Measurements from ENCODE around the gene TTC28.

Gene TTC28

DNA sequence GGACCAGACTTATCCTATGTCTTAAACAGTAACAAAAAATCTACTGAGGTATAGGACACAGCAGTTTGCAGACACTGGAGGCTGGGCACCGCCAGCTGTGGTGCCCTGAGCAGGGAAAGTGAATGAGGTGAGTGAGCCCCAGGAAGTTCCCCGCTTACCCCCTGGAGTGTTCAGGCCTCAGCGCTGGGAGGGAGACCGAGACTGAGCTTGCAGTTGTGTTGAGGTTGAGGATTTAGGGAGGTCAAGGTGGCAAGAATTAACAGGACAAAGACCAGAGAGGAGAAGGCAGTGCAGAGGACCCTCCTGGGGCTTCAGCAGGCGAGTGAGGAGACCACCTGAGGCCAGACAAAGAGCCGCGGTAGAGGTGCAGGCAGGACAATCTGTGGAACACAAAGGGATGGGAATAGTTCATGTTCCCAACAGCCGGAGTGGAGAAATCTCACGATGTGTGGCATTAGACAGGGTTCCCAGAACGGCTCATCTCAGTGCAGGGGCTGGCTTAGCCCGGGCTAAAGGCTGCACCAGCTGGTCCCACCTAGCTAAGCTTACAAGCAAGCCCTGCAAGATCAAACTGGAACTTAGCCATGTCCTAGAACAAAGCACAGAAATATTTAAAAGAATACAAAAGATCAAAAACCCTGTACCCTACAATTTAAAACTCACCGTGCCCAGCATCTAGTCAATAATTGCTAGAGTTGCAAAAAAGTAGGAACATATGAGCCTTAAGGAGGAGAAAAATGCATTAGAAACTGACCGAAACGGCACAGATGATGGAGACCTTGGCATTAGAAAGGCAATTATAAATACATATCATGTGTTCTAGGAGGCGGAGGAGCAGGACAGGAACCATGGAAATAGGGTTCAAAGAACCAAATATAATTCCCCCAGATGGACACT lies 713.2 kb downstream of the TTC28 start:
- no peak for DNase-seq (ENCODE audit: low read depth)

DNA sequence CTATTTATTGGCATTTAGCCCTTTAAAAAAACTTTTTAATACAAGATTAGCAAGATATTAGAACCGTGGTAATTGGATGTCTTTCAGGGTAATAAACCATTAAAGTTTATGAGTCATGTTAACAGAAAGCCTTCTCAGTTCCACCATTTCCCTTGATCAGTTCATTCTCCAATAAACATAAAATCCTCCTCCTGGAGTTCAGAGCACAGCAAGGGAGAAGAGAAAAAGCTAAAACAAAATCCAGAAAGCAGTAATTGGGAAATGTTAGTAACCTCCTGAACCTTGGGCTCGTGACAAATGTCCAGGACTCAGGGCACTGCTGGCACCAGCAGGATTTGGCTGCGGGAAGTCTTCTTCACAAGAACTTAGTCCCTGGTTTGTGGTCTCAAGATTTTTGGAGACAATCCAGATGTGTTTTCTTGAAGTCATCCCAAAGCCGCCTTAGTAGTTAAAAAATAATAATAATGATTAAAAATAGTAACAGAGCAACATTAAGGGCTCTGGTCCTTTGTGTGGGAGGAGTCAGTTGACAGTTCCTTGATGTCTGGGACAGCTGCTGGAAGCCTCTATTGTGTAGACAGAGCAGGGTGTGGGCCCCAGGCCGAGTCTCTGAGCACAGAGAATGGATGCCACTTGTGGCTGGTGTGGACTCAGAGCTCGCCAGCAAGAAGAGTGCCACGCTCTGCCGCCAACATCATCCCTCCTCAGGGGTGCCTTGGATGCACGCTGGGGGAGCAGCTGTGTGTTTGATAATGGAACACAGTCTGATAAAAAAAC lies 717.2 kb downstream of the TTC28 start:
- no peak for DNase-seq (ENCODE audit: low read depth)

DNA sequence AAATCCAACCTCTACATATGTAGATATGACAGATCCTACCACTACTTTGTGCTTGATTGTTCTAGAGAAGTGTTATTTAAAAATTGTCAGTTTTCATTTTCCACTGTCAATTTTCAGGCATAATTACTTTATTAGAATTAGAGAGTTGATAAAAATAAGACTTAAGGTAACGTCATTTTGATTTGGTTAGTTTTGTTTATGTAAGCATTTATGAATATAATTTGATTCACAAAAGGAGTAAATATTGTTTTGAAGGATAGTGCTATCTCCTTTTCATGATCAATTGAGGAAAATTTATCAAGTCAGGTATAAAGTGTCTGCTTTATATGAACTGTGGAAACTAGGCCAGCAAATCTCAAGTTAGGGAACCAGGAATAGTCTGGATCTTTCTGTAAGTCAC lies 718.0 kb downstream of the TTC28 start:
- DNase-seq (ENCODE audit: low read depth) = no peak

DNA sequence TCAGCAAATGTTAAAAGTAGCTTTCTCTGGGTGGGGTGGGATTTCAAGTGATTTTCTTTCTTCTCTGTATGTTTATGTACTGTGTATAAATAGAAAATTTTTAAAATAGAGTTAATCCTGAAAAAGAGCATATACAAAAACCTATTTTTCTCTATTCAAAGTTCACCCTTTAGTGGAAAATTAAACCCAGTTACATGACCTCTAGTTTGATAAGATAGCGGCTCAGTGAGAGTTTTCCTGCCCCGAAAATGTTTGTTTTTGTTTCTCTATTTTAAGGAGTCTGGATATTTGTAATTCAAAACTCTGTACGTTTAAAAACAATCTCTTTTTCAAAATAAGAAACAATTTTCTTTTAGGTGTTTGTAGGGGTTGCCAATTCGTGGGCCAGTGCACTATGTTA lies 718.5 kb downstream of the TTC28 start:
- no peak for DNase-seq (ENCODE audit: low read depth)

DNA sequence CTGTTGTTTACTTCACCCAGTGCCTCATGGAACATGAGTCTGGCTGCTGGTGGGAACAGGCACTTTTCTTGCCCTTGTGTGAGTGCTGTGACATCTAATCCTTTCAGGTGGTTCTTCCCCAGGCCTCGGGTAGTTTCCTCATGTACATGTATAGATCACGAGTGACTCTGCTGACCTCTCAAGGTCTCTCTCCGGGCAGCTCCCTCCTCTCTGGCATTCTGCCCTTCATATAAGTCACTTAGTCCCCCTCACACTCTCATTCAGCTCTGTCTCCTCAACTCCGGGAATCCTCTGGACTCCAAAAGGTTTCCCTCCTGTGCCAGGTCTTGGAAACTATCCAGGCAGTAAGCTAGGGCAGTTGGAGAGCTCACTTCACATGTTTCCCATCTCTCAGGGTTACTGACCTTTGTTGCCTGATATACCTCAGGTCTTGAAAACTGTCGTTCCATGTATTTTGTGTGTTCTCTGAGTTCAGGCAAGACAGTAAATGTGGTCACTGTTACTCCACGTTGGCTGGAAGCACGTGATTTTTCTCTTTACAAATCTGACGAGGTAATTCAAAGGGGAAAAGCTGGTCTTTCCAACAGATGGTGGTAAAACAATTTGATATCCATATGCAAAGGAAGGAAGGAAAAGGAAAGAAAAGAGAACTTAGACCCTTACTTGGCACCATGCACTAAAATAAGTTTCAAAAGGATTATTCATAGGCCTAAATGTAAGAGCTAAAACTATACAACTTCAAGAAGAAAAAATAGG lies 720.1 kb downstream of the TTC28 start:
- no peak for DNase-seq (ENCODE audit: low read depth)

DNA sequence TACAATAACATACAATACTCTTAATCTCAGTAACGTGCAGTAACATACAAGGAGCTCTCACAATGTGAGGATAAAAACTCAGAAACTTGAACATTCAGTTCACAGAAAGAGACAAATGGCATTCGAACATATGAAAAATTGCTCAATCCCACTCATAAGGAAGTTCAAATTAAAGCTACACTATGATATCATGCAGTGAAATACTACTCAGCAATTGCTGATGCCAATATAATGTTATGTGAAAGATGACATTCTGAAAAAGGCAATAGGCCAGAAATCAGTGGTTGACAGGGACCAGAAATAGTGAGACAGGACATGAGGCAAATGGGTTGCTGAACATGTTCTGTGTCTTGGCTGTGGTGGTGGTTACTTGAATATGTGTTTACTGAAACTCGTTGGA lies 726.9 kb downstream of the TTC28 start:
- no peak for DNase-seq (ENCODE audit: low read depth)

DNA sequence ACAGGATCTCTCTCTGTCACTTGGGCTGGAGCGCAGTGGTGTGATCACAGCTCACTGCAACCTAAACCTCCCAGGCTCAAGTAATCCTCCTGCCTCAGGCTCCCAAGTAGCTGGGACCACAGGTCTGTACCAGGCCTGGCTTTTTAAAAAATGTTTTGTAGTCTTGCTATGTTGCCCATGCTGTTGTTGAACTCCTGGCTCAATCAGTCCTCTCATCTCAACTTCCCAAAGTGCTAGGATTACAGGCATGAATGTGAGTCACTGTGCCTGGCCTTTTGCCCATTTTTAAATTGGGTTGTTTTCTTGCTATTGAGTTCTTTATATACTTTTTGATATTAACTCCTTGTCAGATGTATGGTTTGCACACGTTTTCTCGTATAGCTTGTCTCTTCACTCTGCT lies 727.5 kb downstream of the TTC28 start:
- DNase-seq (ENCODE audit: low read depth) = no peak

DNA sequence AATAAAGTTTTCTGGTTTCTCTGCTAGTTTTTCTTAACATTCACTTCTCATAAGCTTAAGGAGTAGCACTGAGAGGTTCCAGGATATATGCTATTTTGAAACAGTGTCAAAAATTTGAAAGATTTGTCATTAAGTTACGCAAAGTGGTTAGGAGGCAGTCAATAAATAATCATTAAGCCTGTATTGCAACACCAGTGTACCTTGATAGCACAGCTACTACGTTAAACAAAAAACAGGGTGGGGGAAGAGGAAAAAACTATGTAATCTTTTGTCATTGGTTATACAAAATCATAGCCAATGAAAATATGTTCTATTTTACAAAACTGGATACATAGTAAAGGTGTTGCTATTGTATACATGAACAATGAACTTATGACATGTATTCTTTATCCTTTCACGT lies 730.2 kb downstream of the TTC28 start:
- DNase-seq (ENCODE audit: low read depth) = no peak

DNA sequence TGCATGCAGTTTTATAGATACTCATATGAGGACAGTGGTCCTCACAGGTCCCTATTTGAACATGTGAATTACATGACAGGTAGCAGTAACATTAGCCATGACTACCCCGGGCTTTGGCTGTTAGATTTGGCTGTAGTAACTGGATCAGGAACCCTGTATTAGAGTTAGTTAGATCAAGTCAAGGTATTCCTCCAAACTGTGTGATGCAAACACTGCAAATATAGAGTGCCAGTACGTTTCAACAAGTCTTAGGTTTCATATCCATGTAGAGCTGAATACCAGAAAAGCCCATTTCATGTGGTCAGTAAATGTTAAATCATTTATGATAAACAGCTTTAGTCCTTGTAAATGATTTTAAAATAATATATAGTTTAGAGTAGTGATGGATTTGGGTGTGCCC lies 731.1 kb downstream of the TTC28 start:
- no peak for DNase-seq (ENCODE audit: low read depth)

DNA sequence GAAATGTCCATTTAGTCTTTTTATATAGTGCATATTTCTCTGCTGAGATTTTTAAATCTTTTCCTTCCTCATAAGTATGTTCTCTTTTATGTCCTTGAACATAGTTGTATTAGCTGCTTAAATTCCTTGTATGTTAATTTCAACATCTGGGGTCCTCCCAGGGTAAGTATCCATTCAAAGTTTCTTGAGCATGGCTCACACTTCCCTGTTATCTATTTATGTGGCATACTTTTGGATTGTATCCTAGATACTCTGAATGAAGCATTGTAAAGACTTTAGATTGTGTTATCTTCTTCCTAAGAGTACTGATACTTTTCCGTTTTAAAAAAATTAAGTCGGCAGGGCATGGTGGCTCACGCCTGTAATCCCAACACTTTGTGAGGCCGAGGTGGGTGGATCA lies 732.2 kb downstream of the TTC28 start:
- no peak for DNase-seq (ENCODE audit: low read depth)

DNA sequence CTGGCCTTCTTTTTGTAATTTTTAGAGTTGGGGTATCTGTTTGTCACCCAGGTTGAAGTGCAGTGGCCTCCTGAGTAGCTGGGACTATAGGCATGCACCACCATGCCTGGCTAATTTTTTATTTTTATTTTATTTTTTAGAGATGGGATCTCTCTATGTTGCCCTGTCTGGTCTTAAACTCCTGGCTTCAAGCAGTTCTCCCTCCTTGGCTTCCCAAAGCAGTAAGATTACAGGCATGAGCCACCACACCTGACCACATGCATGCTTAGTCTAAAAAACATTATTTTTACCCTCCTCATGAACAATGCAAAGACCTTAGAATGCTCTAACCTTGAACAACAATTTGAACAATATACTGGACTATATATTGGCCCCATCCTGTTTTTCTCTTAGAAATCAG lies 738.5 kb downstream of the TTC28 start:
- no peak for DNase-seq (ENCODE audit: low read depth)

DNA sequence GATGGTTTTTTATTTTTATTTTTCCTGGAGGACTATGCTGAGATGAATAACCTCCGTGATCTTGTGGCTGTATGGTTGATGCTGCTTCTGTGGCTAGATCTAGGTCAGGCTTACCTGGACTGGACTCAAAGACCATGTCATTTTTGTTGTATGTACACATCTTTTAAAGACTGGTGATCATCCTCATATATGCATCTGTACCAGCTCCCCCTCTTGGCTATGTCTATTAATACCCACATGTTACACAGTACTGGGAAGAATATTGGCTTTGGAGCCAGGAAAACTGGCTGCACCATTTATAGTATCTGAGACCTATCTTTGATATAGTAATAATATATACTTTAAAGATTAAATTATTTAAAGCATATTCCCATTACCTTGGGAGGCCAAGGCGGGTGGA lies 742.2 kb downstream of the TTC28 start:
- DNase-seq (ENCODE audit: low read depth) = no peak

DNA sequence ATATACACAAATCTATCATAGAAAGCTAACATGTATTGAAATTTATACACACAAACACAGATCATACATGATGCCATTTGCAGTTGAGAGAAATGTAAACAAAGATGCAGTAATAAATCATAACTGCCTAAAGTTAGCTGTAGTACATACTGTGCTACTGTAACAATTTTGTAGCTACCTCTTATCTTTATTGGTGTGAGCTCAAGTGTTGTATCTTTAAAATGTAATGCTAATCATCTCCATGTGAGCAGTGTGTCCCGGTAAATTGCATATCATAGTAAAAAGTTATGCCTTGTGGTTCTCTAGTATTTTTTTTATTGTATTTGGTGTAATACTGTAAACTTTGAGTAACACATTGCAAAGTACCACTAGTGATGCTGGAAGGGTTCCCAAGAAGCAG lies 743.7 kb downstream of the TTC28 start:
- no peak for DNase-seq (ENCODE audit: low read depth)

DNA sequence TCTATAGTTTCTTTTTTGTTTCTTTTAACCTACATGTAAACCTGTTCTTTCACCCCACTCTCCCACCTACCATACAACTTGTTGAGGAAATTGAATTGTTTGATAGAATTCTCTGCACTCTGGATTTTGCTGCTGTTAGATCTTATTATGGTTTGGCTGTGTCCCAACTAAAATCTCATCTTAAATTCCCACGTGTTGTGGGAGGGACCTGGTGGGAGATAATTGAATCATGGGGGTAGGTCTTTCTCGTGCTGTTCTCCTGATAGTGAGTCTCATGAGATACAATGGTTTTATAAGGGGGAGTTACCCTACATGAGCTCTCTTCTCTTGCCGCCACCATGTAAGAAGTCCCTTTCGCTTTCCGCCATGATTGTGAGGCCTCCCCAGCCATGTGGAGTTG lies 745.6 kb downstream of the TTC28 start:
- no peak for DNase-seq (ENCODE audit: low read depth)

DNA sequence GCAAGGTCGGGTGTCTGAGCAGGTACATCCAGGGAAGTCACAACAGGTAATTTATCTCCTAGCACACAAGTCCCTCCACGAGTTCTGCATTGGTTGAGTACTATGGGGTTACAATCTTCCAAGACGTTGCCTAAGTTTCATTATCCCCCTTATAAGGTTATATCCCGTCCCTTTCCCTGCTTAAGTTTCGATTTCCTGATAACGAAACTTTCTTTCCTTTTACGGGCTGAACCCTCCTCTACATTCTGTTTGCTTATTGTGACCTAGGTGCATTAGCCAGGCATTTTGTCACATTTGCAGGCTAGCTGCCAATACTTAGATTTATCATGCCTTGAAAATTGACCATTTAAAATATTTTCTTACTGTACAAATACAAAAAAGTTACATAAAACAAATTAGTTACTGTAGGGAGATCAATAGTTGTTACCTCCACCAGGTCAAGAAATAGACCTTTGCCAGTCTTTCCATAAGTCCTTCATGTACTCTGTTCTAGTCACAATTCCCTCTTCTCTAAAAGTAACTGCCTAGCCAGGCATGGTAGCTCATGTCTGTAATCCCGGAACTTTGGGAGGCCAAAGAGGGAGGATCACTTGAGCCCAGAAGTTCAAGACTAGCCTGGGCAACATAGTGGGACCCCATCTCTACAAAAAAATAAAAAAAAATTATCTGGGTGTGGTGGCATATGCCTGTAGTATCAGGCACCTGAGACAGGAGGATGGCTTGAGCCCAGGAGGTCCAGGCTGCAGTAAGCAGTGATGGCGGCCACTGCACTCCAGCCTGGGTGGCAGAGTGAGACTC lies 746.3 kb downstream of the TTC28 start:
- DNase-seq (ENCODE audit: low read depth) = no peak

DNA sequence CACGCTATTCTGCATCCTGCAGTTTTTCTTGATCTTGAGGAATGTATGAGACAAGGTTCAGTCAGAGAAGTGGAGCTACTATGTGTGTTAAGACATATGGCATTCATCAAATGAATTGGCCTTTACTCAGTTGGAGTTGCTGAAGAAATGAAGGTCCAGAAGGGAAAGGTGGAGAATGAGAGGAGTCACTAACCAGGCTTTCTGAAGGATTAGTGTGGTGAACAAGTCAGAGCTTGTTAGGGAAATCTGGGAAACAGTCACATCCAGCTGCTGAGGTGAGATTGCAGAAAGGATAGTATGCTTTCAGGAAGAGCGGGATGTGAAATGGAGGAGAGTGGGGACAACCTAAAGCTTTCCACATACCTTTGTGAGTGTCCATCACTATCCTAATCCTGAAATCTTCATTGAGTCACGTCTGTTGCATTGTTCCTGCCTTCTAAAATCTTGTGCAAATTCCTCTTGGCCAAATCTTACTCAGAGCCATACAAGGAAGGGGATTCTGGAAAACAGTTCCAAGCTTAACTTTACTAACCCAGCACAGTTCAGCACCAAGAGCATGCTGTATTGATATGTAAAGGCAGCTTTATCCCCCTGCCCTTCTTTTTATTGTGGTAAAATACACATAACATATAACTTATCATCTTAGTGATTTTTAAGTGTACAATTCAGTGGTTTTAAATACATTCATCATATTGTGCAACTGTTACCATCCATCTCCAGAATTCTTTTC lies 749.1 kb downstream of the TTC28 start:
- no peak for DNase-seq (ENCODE audit: low read depth)
